Globus pallidus (tissue), 1 donor: Measurements from ENCODE around the gene WASF2.
A peak's percentile ranks its signal among the peaks of the same experiment; 100 is the strongest.
"Not testable (repeated sequence)": the region's sequence is repeated elsewhere in the genome, so short reads cannot be mapped to it uniquely, and the experiment has no call there.

ENCODE experiments used
- DNase-seq: peaks from one replicate; pipeline ENCODE4 v3.0.0-alpha.2; 2015; ENCODE audit warnings: low spot score

The WASF2 gene

DNA sequence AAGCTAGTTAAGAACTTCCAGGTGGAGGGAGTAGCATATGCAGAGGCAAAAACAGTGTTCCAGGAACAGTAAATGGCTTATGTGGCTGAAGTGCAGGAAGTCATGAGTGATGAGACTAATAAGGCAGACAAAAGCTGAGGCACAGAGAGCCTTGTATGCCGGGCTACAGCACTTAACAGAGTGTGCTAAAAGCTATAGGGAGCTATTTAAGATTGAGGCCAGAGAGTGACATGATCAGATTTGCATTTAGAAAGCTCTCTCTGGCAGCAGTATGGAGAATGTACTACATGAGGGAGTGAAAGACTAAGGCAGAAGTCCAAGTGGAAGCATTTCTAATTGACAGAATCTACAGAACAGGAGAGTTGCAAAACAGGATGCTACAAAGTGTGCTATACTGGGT, 38.6 kb downstream of the WASF2 start:
- DNase-seq: no peak

DNA sequence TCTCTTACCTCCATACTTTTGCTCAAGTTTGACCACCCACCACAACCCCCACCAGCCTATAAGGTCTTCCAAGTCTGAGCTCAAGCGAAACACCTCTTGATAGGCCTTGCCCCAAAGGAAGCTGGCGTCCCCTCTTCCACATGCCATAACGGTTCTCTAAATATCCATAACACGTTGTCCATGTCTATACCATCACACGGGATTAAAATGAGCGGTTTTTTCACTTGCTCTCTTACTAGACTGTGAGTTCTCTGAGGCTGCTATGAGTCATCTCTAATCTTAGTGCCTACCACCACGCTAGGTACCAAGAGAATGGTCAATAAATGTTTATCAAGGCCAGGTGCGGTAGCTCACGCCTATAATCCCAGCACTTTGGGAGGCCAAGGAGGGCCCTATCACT, 41.0 kb downstream of the WASF2 start:
- no peak for DNase-seq

DNA sequence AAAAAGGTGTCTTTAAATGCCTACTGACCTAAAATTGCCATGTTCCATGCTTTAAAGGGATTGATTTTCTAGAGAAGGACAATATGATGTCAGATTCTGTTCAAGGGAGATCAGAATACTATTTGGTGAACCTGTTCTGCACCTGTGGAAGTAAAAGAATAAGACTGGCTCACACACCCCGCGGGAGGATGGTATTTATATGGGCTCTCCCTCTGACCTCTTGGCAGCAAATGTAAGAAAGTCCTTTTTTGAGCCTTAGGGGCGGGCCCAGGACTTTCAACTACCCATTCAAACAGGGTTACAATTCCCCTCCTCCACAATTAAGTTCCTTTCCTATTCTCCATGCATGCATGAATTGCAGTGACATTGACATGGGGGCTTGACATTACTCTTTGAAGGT, 42.1 kb downstream of the WASF2 start:
- DNase-seq: no peak

DNA sequence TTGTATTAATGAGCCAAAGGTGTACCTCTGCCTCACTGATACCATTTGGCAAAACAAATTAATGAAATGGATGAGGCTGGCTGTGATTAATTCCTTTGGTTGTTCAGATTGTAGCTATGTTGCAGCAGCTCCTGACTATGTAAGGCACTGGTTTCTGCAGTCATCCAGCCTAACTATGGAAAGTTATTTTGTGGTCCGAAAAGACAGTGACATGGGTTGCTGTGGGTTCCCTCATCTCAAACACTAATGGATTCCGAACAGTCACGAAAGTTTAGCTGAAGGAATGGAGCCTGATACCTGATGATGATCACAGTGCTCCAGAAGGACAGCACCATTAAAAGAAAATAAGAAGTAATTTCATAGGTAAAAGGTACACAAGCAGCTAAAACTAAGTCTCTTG, 42.6 kb downstream of the WASF2 start:
- DNase-seq: no peak

DNA sequence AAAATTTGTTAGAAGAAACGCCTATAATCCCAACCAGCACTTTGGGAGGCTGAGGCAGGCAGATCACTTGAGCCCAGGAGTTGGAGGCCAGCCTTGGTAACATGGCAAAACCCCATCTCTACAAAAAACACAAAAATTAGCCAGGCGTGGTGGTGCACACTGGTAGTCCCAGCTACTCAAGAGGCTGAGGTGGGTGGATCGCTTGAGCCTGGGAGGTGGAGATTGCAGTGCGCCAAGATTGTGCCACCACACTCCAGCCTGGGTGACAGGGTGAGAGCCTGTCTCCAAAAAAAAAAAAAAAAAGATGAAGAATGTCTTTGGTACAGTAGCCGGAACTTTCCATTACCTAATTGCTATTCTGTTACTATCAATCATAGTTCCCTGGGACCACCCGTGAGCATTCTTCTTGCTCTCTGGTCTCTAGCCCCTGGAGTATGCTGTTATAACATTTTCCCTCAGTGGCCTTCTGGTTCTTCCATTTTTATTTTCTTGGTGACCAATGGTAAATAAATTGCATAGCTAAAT, 43.4 kb downstream of the WASF2 start:
- no peak for DNase-seq

DNA sequence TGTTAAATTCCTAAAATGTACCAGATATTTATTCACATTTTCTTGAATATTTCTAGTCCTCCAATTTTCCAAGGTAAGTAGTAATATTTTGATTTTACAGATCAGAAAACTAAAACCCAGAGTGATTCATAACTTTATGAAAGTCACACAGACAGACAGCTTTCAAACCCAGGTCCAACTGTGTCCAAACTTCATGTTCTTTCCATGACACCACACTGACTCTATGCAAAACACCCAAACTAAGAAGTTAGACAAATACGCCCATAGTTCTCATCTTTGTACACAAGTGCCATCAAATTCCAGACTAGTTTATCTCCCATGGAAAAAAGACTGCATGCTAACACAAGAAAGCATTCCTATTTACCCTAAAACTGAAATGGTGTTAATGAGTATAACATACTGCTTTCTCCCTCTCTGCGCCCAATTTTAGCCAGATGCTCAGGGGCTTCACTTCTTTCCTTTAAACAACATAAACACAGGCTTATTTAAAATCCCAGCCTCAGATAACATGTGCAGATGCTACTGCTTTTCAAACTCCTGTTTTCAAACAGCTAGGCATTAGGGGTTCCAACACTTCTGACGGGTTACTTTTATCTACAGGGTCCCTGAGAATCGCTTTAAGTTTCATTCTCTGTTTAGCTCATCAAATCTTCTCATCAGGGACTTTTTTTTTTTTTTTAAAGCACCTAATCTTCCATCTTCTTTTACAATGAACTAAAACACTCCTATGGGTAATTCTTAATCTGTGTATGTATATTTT, 44.6 kb downstream of the WASF2 start:
- no peak for DNase-seq

DNA sequence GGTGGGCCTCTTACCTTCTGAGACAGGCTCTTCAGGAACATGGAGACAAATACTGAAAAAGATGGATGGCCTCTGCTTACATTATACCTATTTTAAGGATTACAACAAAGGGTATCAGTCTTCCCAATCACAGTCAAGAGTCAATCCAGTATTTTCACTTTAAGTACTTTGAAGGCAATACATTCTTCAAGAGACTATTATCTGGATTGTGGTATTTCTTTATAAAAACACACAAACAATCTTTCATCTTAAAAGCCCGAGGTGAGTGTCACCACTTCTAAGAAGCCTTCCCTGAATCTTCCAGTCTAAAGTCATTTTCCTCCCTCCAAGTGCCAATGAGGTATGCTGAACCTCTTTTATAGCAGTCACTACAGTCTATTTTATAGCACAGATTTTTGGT, 45.3 kb downstream of the WASF2 start:
- no peak for DNase-seq

DNA sequence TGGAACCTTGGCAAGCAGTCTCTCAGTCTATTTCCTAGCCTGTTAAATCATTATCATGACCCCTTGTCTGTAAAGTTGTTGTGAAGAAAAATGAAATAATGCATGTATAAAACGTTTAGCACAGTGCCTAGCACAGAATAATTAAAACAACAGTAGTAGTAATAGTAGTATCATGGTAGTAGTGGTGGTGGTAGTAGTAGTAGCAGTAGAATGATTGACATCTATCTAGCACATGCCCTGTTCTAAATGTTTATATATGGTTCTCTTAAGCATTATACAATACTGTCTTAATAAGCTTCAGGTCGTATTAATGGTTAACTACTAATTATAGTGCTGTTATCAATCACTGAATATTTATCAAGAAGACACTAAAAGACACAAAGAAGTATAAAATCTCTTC, 50.8 kb downstream of the WASF2 start:
- DNase-seq: no peak

DNA sequence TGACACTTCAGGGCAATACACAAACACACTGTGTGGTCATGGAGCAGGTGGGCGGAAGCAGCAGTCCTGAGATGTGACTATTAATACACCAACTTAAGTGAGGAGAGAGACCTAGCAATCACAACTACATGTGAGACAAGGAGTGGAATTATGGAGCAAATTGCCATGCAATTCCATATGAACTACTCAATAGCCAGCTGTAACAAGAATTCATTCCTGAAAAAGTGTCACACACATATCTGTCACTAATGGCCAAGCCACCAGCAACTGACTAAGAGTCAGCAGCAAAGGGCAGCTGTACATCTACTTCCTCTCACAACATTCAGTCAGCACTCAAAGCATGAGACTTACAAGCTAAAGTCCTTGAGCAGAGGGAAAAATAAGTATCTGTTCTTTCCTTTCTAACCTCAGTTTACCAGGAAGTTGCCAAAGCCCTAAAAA, 51.3 kb downstream of the WASF2 start:
- DNase-seq: no peak

DNA sequence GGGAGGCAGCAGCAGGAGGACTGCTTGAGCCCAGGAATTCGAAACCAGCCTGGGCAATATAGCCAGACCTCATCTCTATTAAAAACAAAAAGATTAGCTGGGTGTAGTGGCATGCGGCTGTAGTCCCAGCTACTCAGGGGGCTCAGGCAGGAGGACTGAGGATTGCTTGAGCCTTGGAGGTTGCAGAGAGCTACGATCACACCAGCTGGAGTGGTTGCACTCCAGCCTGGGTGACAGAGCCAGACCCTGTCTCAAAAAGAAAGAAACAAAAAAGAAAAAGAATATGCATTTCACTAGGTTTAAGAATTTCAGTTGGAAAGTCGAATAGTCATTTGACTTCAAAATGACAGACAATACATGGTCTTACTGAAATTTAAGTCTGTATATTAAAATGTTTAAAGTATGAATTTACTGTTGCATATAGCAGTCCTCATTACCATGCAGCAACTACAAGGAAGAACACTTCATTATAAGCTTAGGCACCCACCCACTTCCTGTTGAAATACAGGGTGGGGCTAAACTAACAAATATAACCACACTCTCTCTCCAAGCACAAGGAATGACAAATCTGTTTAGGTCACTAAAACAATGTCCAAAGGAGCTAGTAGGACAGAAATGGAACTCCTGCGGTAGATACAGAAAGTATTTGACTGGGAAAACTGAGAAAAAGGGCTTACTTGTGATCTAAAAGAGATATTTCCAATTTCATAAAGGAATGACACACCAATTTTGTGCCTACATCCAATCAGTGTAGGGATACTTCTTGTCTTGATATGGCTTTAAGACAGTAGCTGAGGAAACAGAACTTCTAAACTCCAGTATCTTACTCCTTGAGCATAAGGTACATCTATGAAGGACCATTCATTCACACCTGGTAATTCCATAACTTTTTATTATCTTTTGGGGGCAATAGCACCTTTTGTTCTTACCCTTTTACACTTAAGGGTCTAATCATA, 53.5 kb downstream of the WASF2 start:
- DNase-seq: no peak

DNA sequence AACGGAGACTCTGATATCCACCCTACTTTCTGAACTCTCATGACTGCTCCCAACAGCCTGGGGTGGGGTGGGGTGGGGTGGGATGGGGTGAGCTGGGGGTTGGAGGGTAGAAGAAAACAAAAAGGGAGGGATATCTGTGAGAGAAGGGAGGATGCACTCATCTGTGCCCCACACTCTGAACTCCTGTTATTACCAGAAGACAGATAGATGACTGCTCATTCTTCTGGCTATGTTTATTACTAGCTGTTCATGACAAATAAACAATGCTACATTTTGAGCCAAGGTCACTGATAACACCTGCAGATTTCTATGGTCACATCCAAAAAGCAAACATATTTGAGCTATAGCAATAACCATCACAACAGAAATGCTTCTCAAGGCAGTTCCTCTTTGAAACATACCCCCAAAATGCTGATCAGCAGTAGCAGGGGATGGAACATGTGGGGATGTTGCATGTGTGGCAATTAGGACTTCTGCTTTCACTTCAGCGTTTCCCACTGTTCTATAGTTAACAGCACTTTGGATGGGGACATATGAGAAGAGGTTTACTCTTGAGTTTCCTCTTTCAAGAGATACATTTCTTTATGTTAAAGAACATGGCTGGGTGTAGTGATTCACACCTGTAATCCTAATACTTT, 54.3 kb downstream of the WASF2 start:
- DNase-seq: peak; percentile 60

DNA sequence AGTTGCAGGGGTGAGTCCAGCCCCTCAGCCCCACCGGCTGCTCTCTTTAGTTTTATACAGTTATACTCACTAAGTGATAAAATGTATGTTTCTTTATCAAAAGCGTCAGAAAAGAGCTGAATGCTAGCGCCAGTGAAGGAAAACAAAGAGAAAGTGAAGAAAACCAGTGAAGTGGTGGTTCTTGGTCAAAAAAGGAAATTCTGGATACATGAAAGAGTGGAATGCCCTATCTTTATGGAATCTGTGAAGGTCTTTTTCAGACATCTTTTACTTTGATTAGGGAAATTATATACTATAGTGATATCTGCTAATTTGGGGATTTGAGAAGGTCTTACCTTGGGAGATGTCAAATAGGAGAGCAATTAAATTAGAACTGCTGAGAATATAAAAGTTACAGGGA, 56.3 kb downstream of the WASF2 start:
- no peak for DNase-seq

DNA sequence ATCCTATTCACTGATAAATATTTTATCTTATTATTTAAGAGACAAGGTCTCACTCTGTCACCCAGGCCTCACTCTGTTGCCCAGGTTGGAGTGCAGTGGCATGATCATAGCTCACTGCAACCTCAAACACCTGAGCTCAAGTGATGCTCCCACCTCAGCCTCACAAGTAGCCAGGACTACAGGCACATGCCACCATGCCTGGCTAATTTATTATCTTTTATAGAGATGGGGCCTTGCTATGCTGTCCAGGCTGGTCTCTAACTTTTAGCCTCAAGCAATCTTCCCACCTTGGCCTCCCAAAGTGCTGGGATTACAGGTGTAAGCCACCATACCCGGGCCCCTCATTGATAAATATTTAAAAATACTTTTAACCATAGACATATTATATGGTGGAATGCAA, 57.2 kb downstream of the WASF2 start:
- DNase-seq: not testable (repeated sequence)

DNA sequence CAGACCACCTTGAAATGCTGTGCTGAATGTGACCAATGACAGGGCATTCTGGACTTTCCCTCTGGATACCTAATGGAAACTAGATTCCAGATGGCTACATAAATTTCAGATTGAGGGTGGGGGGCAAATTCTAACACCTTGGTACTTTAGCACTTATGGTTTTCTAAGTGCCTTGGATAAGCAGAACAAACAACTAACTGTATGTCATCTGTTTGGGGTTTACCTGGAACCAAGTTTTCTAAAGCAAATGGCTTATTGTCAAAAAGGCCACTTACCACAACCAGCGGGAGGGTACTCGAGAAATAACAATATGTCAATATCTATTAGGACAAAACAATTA, 58.4 kb downstream of the WASF2 start:
- DNase-seq: no peak

DNA sequence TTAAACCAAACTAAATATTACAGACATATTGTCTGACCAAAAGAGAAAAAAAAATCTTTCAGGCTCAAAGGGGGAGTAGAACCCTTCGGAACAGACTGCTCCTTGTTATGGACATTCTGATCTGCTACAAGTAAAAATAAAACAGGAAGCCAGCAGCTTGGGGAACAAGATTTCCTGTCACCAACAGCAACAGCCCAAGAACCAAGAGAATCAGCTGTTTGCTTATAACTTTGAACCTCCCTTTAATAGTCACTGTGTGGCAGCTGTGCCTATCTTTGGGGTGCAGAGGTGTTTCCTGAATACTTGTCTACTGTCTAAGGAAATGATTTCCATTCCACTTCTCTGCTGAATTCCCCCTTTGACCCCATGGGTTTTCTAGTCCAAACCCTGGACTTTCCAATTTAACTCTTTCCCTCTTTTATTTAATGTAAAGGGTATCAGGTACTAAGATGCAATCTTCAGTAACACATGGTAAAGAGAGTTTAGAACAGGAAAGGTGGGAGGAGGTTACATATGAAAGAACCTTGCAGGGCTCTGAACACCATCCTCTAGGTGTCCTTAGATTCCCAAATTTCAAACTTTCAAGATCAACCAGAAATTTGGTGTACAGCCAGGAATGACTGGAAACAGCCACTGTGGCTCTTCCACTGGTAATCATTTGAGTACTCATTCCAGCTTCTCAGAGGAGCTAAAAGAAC, 58.9 kb downstream of the WASF2 start:
- peak; percentile 78 for DNase-seq

DNA sequence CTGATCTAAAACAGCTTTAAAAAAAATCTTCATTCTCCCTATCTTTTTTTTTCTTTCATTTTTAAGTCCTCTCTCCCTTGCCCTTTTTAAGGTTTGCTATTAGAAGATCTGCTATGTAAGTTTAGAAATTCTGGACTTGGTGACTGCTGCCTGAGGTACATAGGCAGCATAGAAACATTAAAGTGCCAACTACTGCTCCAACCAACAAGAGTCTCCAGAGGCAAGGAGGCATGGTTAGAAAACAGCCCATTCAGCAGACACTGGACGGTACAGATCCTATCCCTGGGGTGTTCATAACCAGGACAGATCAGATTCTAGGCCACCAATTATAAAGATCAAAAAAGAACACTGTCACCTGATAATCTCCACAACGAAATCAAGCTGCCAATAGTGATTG, 60.9 kb downstream of the WASF2 start:
- DNase-seq: no peak

DNA sequence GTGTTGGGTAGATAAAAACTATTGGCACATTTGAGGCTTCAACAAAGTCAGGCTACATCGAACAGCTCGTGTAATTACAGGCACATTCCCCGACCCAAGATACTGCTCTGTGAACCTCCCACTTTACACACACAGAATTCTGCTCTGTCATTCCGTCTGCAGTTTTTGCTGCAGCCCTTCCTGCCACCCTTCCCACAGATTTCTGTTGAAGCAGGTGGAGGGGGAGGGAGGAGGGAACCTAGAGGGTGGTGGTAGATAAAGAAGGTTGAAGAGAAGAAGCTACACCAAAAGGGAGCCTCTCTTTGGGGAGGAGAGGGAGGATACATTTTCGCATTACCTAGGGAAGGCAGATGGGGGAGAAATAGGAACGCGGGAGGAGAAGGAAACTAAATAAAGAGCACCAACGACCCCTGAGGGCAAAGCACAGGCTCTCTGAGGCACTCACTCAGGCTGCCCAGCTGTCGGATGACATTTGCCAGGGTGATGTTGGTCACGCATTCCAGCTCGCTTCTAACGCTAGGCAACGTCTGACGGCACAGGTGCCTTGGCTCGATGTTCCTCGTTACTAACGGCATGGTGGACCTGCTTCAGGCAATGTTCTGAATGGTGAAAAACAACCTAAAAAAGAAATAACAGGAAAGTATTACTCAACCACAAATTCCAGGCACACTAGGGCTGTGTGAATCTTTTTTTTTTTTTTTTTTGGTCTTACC, 61.5 kb downstream of the WASF2 start:
- DNase-seq: no peak

DNA sequence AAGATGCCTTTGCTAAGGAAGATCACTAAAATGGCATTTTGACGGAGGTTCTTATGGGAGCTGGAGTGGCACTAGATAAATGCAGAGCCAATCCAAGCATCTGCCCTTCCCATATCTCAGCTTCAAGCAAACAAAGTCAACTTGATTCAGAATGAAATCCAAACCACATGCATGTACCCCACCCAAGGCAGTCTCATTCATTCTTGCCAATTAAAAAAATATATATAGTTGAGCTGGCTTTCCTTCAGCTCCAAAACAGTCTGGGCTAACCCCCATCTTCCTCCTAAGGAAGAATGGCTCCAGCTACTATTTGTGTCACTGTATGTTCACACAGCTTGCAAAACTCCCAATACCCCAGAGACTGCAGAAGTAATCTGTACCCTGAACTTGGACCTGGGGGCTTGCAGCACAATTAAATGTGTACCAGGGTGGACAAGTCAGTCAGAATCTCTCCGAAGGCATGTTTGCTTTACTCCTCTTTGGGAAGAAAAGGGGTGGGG, 62.1 kb downstream of the WASF2 start:
- no peak for DNase-seq

DNA sequence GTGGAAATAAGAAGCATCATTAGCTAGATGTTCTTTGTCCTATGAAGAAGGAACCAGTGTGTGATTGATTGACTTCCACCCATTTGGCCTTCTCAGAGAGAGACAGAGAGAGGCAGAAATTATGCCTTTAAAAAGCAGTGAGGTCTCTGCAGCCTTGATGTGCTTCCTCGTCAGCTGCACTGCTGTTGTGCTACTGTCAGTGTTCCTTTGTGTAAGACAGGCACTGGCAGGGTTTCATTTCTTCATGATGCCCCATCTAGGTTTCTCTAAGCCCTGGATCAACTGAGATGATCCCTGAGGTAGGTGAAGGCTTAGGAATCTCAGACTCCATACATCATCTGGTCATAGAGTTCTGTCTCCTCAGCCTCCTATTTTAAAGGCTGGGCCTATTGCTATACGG, 62.6 kb downstream of the WASF2 start:
- peak; percentile 53 for DNase-seq

DNA sequence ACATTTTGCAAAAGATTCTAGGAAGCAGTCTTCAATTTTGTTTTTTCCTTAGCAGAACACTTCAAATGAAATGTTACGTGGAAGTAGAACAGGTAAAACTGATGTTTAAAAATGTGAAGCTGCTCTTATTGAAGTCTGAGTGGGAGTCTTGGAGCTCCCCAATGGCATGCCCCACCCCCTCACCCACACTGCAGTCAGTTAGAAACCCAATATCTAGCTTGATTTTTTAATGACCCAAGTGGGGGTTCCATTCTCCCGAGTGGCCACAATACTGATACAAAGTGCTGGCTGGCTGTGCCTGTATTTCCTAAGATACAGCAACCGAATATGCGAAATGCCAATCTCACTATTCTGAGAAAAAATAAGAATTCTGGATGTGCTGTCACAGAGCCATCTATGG, 66.3 kb downstream of the WASF2 start:
- no peak for DNase-seq
